Naive thymus-derived CD8-positive, alpha-beta T cell (primary cell): Measurements from ENCODE around the gene PKNOX2. TPM values are rescaled to one million over a fixed set of nuclear protein-coding genes. Genes with fewer than 3 reads are reported as not detected.

Experiments used
- ATAC-seq, 2 donors: fragments of 150-1000 bp; cut with Tn5 transposase in 1 of 2; sonication (Bioruptor Pico), chemical (Tn5 transposase) in 1 of 2; 1 replicate in 1 of 2; 2 replicates in 1 of 2; pipeline ENCODE4 v1.10.0; 2021; ENCODE audit warnings: mild to moderate bottlenecking in 2 of 2, moderate library complexity in 2 of 2
- POLR2A ChIA-PET: fragments of 350-600 bp; sonication (Branson Sonifier 250); formaldehyde crosslinking; loops from one replicate; lab custom pipeline; 2021; ENCODE audit warnings: antibody characterized with exemption; lab: Charles Lee
- DNase-seq, 10 donors: peaks; one replicate each; pipeline versions ENCODE4 v3.0.0 to v3.0.0-alpha.2; 2020 to 2022
- H3K27ac Mint-ChIP-seq, 10 donors: one replicate each; pipeline ENCODE4 v1.8.0; 2020 to 2022; ENCODE audit warnings: mild to moderate bottlenecking in 10 of 10, mixed read lengths in 10 of 10, moderate library complexity in 4 of 10, inconsistent platforms in 1 of 10
- H3K27me3 Mint-ChIP-seq, 5 donors: one replicate each; pipeline ENCODE4 v1.8.0; 2021 to 2022; ENCODE audit warnings: mixed read lengths in 5 of 5
- H3K36me3 Mint-ChIP-seq, 3 donors: one replicate each; pipeline ENCODE4 v1.8.0; 2020 to 2022; ENCODE audit warnings: mixed read lengths in 3 of 3, mild to moderate bottlenecking in 2 of 3, inconsistent platforms in 1 of 3
- H3K4me1 Mint-ChIP-seq, 4 donors: one replicate each; pipeline ENCODE4 v1.8.0; 2021 to 2022; ENCODE audit warnings: mixed read lengths in 4 of 4
- H3K4me3 Mint-ChIP-seq, 10 donors: one replicate each; pipeline ENCODE4 v1.8.0; 2020 to 2022; ENCODE audit warnings: mild to moderate bottlenecking in 10 of 10, mixed read lengths in 10 of 10, moderate library complexity in 6 of 10, inconsistent platforms in 1 of 10
- H3K9me3 Mint-ChIP-seq, 9 donors: one replicate each; pipeline ENCODE4 v1.8.0; 2020 to 2022; ENCODE audit warnings: mixed read lengths in 9 of 9, mild to moderate bottlenecking in 3 of 9, inconsistent platforms in 1 of 9, moderate library complexity in 1 of 9
- polyA plus RNA-seq, 3 donors: library from polyadenylated mRNA; unstranded; fragments of 300-500 nt; fragmentation: Illumina TruSeq; gene quantifications; one replicate each; pipeline ENCODE4 v1.2.3, GENCODE V29; 2021
- total RNA-seq, 8 experiments: library from RNA in 2 of 8; stranded (reverse) in 2 of 8; gene quantifications; one replicate each; pipeline ENCODE4 v1.2.3 and lab custom pipeline; 2021 to 2026

PKNOX2 gene
- total and polyA plus RNA-seq, 5 experiments from 2014 or later, result not detected

- H3K27ac Mint-ChIP-seq, result peak overlapping the region in 1 of 10 donors; percentile 11
- ATAC-seq, result no peak
These were observed 248.0 kb downstream of the PKNOX2 start for GRCh38 chr11:125412509-125412908.

GRCh38 chr11:125413226-125413625, 248.7 kb downstream of the PKNOX2 start:
- POLR2A ChIA-PET, result no interaction called here
- H3K9me3 Mint-ChIP-seq, result no peaks in the 10 kb centered on the region
- no peak overlapping the region for H3K4me3 Mint-ChIP-seq
- ATAC-seq, result no peak
- no peaks in the 10 kb centered on the region for H3K36me3 Mint-ChIP-seq
- DNase-seq, result no peak
- H3K27ac Mint-ChIP-seq, result peak overlapping the region in 1 of 10 donors; percentile 11
- peaks cover 3 to 39% (median 12%) of the 10 kb centered on the region in 5 donors for H3K27me3 Mint-ChIP-seq
- peaks cover 0 to 2% (median 0%) of the 10 kb centered on the region in 4 donors for H3K4me1 Mint-ChIP-seq

More at GRCh38 chr11:125412509-125412908, 248.0 kb downstream of the PKNOX2 start:
- Mint-ChIP-seq H3K4me1 (peaks cover 0 to 2% (median 0%) of the 10 kb centered on the region in 4 donors), H3K9me3 (no peaks in the 10 kb centered on the region), H3K27me3 (peaks cover 3 to 46% (median 15%) of the 10 kb centered on the region in 5 donors), H3K36me3 (no peaks in the 10 kb centered on the region), H3K4me3 (no peak overlapping the region)
- POLR2A ChIA-PET, result no interaction called here
- no peak for DNase-seq

GRCh38 chr11:125414121-125414520, 249.6 kb downstream of the PKNOX2 start:
- Mint-ChIP-seq H3K9me3 (no peaks in the 10 kb centered on the region), H3K4me3 (no peak overlapping the region), H3K27ac (no peak overlapping the region), H3K4me1 (peaks cover 0 to 2% (median 0%) of the 10 kb centered on the region in 4 donors), H3K36me3 (no peaks in the 10 kb centered on the region), H3K27me3 (peaks cover 3 to 33% (median 9%) of the 10 kb centered on the region in 5 donors)
- POLR2A ChIA-PET, result no interaction called here
- no peak for ATAC-seq
- no peak for DNase-seq

GRCh38 chr11:125416981-125417935, 252.7 kb downstream of the PKNOX2 start:
- DNase-seq (no peak), ATAC-seq (no peak)
- H3K4me3 Mint-ChIP-seq, result no peak overlapping the region
- no peak overlapping the region for H3K27ac Mint-ChIP-seq
- H3K9me3 Mint-ChIP-seq, result no peaks in the 10 kb centered on the region
- H3K27me3 Mint-ChIP-seq, result peaks cover under 1 to 17% (median 7%) of the 10 kb centered on the region in 5 donors
- POLR2A ChIA-PET, result no interaction called here
- no peaks in the 10 kb centered on the region for H3K36me3 Mint-ChIP-seq
- H3K4me1 Mint-ChIP-seq, result peaks cover 0 to 2% (median 0%) of the 10 kb centered on the region in 4 donors

GRCh38 chr11:125418396-125418795, 253.8 kb downstream of the PKNOX2 start:
- Mint-ChIP-seq H3K4me3 (no peak overlapping the region), H3K27me3 (peaks cover 0 to 15% (median 3%) of the 10 kb centered on the region in 5 donors), H3K36me3 (no peaks in the 10 kb centered on the region), H3K4me1 (peaks cover 0 to 1% (median 0%) of the 10 kb centered on the region in 4 donors), H3K9me3 (no peaks in the 10 kb centered on the region), H3K27ac (no peak overlapping the region)
- DNase-seq, result no peak
- POLR2A ChIA-PET, result no interaction called here
- ATAC-seq, result no peak

- Mint-ChIP-seq H3K4me1 (peaks cover 0 to 1% (median 0%) of the 10 kb centered on the region in 4 donors), H3K9me3 (no peaks in the 10 kb centered on the region), H3K36me3 (no peaks in the 10 kb centered on the region), H3K27me3 (peaks cover 0 to 15% (median 3%) of the 10 kb centered on the region in 5 donors), H3K4me3 (no peak overlapping the region), H3K27ac (peak overlapping the region in 1 of 10 donors; percentile 60)
- POLR2A ChIA-PET, result no interaction called here
- DNase-seq (no peak), ATAC-seq (no peak)
These were observed 258.1 kb downstream of the PKNOX2 start for GRCh38 chr11:125422681-125423080.

GRCh38 chr11:125423247-125423849, 258.8 kb downstream of the PKNOX2 start:
- DNase-seq (no peak), ATAC-seq (no peak)
- Mint-ChIP-seq H3K9me3 (no peaks in the 10 kb centered on the region), H3K27me3 (peaks cover 0 to 19% (median 4%) of the 10 kb centered on the region in 5 donors), H3K36me3 (no peaks in the 10 kb centered on the region), H3K27ac (no peak overlapping the region), H3K4me3 (no peak overlapping the region), H3K4me1 (peaks cover 0 to 1% (median 0%) of the 10 kb centered on the region in 4 donors)
- POLR2A ChIA-PET, result no interaction called here

GRCh38 chr11:125425601-125426000, 261.1 kb downstream of the PKNOX2 start:
- H3K4me3 Mint-ChIP-seq, result no peak overlapping the region
- POLR2A ChIA-PET, result no interaction called here
- no peaks in the 10 kb centered on the region for H3K36me3 Mint-ChIP-seq
- H3K27me3 Mint-ChIP-seq, result peaks cover 0 to 19% (median 9%) of the 10 kb centered on the region in 5 donors
- peaks cover 0 to 3% (median 0%) of the 10 kb centered on the region in 4 donors for H3K4me1 Mint-ChIP-seq
- no peaks in the 10 kb centered on the region for H3K9me3 Mint-ChIP-seq
- no peak for ATAC-seq
- no peak overlapping the region for H3K27ac Mint-ChIP-seq
- no peak for DNase-seq

GRCh38 chr11:125426818-125427528, 262.4 kb downstream of the PKNOX2 start:
- ATAC-seq (no peak), DNase-seq (no peak)
- POLR2A ChIA-PET, result no interaction called here
- H3K27ac Mint-ChIP-seq, result no peak overlapping the region
- H3K4me1 Mint-ChIP-seq, result peaks cover 0 to 3% (median 0%) of the 10 kb centered on the region in 4 donors
- no peaks in the 10 kb centered on the region for H3K9me3 Mint-ChIP-seq
- no peak overlapping the region for H3K4me3 Mint-ChIP-seq
- H3K36me3 Mint-ChIP-seq, result no peaks in the 10 kb centered on the region
- H3K27me3 Mint-ChIP-seq, result peaks cover 0 to 16% (median 9%) of the 10 kb centered on the region in 5 donors

GRCh38 chr11:125428486-125429173, 264.1 kb downstream of the PKNOX2 start:
- H3K4me3 Mint-ChIP-seq, result no peak overlapping the region
- H3K9me3 Mint-ChIP-seq, result no peaks in the 10 kb centered on the region
- H3K27me3 Mint-ChIP-seq, result peaks cover 6 to 31% (median 14%) of the 10 kb centered on the region in 5 donors
- H3K36me3 Mint-ChIP-seq, result no peaks in the 10 kb centered on the region
- POLR2A ChIA-PET, result interaction anchor here (0.5 kb wide), 1 partner anchor 41 kb away, joined by 3 read pairs; no protein-coding TSS in a partner anchor
- H3K4me1 Mint-ChIP-seq, result peaks cover 0 to 6% (median 3%) of the 10 kb centered on the region in 4 donors
- H3K27ac Mint-ChIP-seq, result peak overlapping the region in 2 of 10 donors; percentile 15 to 37
- ATAC-seq (no peak), DNase-seq (no peak)

GRCh38 chr11:125429174-125429707, 264.7 kb downstream of the PKNOX2 start:
- H3K9me3 Mint-ChIP-seq, result no peaks in the 10 kb centered on the region
- POLR2A ChIA-PET, result interaction anchor here (0.5 kb wide), 1 partner anchor 40 kb away, joined by 3 read pairs; no protein-coding TSS in a partner anchor
- peak overlapping the region in 1 of 10 donors; percentile 37 for H3K27ac Mint-ChIP-seq

More at GRCh38 chr11:125429174-125429707, 264.7 kb downstream of the PKNOX2 start:
- peak; percentile 33 to 43 for ATAC-seq
- Mint-ChIP-seq H3K4me1 (peaks cover 0 to 8% (median 3%) of the 10 kb centered on the region in 4 donors), H3K4me3 (no peak overlapping the region), H3K36me3 (no peaks in the 10 kb centered on the region), H3K27me3 (peaks cover 6 to 36% (median 14%) of the 10 kb centered on the region in 5 donors)
- DNase-seq, result peak in 8 of 10 donors; percentile 7 to 37 (median 24)
